Calu3 (cell line): ENCODE data around the gene CYP4F22. TPM values are rescaled to one million over a fixed set of nuclear protein-coding genes. Genes with fewer than 3 reads are reported as not detected.

ENCODE experiments used
- BruUV-seq: library from RNA; stranded (reverse); fragments of 400-500 nt; replicated peaks from 2 replicates; lab custom pipeline; 2021; lab: Mats Ljungman, UMichigan
- CTCF ChIA-PET: fragments of 300-600 bp; sonication (Branson Sonifier 250); formaldehyde crosslinking; loops from one replicate; lab custom pipeline; 2022; ENCODE audit warnings: antibody characterized with exemption; lab: Charles Lee
- DNase-seq: peaks from one replicate; pipeline ENCODE4 v3.0.0; 2022
- H3K27ac Mint-ChIP-seq: one replicate; pipeline ENCODE4 v1.8.0; 2022; ENCODE audit warnings: mixed read lengths; ENCODE audit not compliant: unreplicated experiment
- H3K27me3 Mint-ChIP-seq: one replicate; pipeline ENCODE4 v1.8.0; 2022; ENCODE audit warnings: mixed read lengths; ENCODE audit not compliant: unreplicated experiment
- H3K36me3 Mint-ChIP-seq: one replicate; pipeline ENCODE4 v1.8.0; 2022; ENCODE audit warnings: mild to moderate bottlenecking, moderate library complexity, mixed read lengths; ENCODE audit not compliant: insufficient read depth, unreplicated experiment
- H3K4me1 Mint-ChIP-seq: one replicate; pipeline ENCODE4 v1.8.0; 2022; ENCODE audit warnings: mild to moderate bottlenecking, low read depth, mixed read lengths; ENCODE audit not compliant: unreplicated experiment
- H3K4me3 Mint-ChIP-seq: one replicate; pipeline ENCODE4 v1.8.0; 2022; ENCODE audit warnings: mild to moderate bottlenecking, low read depth, moderate library complexity, mixed read lengths; ENCODE audit not compliant: unreplicated experiment
- H3K9me3 Mint-ChIP-seq: one replicate; pipeline ENCODE4 v1.8.0; 2022; ENCODE audit warnings: low read depth, mixed read lengths; ENCODE audit not compliant: unreplicated experiment
- intact Hi-C: fragments of 100-400 bp; cut with micrococcal nuclease; formaldehyde crosslinking; loops from one replicate; pipeline ENCODE4 v1.10.0; 2022; ENCODE audit not compliant: unreplicated experiment
- total RNA-seq: library from RNA; stranded (reverse); gene quantifications from 2 replicates; pipeline ENCODE4 v1.2.3, GENCODE V29; 2022
- TF ChIP-seq, protein P1 (sequence below): fragments of 200-600 bp; IDR thresholded peaks from one replicate; pipeline ENCODE4 v1.8.0; 2022; ENCODE audit warnings: antibody characterized with exemption; ENCODE audit not compliant: unreplicated experiment

CYP4F22 gene
- total RNA-seq, 1 experiment from 2014 or later, result not detected

DNA sequence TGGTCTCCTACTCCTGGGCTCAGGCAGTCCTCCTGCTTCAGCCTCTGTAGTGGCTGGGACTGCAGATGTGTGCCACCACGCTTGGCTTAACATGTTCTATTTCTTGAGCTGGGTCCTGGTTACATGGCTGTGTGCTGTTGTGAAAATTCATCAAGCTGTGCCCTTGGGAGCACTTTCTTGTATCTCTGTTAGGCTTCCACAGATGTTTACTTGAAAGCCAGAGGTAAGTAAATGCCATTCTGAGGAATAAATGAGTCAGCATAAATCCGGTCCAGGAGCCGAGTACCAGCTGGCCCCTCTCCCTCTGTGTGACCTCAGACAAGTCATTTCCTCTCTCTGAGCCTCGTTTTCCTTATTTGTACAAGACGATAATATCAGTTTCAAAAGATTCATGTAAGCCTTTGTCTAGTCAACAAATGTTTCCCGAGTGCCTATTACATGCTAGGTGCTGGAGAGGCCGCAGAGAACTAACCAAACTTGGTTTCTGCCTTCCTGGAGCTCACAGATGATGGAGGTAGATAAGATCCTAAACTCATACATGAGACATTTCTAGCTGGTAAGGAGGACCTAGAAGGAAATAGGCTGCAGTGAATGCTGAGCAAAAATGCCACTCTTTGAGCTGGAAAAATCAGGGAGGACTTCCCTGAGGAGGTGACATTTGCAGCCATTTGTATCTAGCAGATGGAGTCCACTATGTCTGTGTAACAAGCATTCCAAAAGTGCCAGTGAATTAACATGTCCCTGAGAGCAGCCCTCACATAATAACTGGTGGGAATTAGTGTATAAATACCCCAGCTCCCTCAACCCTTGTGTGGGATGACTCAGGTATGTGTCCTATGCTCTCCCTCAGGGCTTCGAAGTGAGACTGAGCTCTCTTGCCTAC lies 41.2 kb upstream of the CYP4F22 start:
- H3K9me3 Mint-ChIP-seq, result no peaks in the 10 kb centered on the region
- H3K36me3 Mint-ChIP-seq, result no peaks in the 10 kb centered on the region
- TF ChIP-seq, protein P1, sequence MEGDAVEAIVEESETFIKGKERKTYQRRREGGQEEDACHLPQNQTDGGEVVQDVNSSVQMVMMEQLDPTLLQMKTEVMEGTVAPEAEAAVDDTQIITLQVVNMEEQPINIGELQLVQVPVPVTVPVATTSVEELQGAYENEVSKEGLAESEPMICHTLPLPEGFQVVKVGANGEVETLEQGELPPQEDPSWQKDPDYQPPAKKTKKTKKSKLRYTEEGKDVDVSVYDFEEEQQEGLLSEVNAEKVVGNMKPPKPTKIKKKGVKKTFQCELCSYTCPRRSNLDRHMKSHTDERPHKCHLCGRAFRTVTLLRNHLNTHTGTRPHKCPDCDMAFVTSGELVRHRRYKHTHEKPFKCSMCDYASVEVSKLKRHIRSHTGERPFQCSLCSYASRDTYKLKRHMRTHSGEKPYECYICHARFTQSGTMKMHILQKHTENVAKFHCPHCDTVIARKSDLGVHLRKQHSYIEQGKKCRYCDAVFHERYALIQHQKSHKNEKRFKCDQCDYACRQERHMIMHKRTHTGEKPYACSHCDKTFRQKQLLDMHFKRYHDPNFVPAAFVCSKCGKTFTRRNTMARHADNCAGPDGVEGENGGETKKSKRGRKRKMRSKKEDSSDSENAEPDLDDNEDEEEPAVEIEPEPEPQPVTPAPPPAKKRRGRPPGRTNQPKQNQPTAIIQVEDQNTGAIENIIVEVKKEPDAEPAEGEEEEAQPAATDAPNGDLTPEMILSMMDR, result no peak
- H3K27ac Mint-ChIP-seq, result no peak overlapping the region
- DNase-seq, result no peak
- no TSS peak for BruUV-seq
- H3K27me3 Mint-ChIP-seq, result peaks cover 33% of the 10 kb centered on the region
- H3K4me1 Mint-ChIP-seq, result no peaks in the 10 kb centered on the region
- CTCF ChIA-PET, result interaction anchor here (0.7 kb wide), 1 partner anchor 14 kb away, joined by 4 read pairs; no protein-coding TSS in a partner anchor
- no peak overlapping the region for H3K4me3 Mint-ChIP-seq
- intact Hi-C loops, result no loop called here

DNA sequence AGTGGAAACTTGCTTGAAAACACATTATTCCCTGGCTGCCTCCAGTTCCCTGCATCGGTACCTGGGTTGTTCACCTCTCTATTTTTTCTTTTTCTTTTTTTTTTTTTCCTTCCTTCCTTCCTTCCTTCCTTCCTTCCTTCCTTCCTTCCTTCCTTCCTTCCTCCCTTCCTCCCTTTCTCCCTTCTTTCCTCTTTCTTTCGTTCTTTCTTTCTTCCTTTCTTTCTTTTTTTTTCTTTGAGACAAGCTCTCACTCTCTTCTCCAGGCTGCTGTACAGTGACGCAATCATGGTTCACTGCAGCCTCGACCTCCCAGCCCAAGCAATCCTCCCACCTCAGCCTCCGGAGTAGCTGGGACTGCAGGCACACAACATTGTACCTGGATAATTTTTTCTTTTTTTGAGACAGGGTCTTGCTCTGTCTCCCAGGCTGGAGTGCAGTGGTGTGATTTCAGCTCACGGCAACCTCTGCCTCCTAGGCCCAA lies 40.6 kb upstream of the CYP4F22 start:
- Mint-ChIP-seq H3K27ac (no peak overlapping the region), H3K4me1 (no peaks in the 10 kb centered on the region), H3K27me3 (peaks cover 31% of the 10 kb centered on the region), H3K9me3 (no peaks in the 10 kb centered on the region), H3K36me3 (no peaks in the 10 kb centered on the region), H3K4me3 (no peak overlapping the region)
- BruUV-seq, result no TSS peak
- intact Hi-C loops, result no loop called here
- DNase-seq, result no peak
- TF ChIP-seq, protein P1, result no peak
- CTCF ChIA-PET, result no interaction called here

DNA sequence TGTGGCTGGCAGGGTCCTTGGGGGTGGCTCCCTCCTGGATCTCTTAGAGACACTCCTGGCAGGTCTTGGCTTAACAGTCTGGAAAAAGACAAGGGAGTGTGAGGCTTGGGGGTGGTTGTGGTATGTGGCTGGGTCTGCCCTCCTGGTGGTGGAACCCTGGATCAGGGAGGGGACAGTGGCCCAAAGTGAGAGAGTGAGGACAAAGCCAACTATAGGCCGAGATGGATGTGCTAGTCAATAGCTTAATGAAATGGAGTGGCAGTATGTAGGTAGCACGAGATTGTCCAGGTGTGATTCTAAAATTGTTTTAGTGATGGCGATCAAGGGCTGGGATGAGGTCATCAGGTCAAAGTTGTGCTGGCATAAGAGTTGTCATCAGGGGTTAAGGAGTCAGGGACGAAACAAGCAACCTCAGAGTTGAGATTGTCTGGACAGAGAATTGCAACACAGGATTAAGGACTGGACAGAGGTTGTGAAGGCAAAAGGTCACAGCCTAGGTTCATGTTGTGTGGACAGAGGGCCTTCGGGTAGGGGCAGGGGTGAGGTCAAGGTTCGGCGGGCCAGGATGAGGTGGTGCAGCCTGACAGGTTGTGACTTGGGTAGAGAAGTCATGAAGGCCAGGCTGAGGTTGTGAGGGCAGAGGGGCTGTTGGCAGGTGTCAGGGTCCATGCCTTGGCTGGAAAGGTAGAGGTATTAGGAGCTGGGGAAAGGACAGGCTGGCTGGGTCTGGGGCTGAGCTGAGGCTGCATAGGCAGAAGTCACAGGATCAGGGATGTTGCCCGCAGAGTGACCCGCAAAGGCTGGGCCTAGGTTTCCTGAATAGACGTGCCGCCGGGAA lies 39.4 kb upstream of the CYP4F22 start:
- Mint-ChIP-seq H3K27me3 (peaks cover 31% of the 10 kb centered on the region), H3K4me3 (no peak overlapping the region), H3K36me3 (no peaks in the 10 kb centered on the region), H3K27ac (no peak overlapping the region), H3K4me1 (no peaks in the 10 kb centered on the region), H3K9me3 (no peaks in the 10 kb centered on the region)
- BruUV-seq, result no TSS peak
- CTCF ChIA-PET, result interaction anchor here (0.6 kb wide), 1 partner anchor 870 kb away, joined by 4 read pairs; no protein-coding TSS in a partner anchor
- intact Hi-C loops, result no loop called here
- no peak for DNase-seq
- TF ChIP-seq, protein P1, result no peak

DNA sequence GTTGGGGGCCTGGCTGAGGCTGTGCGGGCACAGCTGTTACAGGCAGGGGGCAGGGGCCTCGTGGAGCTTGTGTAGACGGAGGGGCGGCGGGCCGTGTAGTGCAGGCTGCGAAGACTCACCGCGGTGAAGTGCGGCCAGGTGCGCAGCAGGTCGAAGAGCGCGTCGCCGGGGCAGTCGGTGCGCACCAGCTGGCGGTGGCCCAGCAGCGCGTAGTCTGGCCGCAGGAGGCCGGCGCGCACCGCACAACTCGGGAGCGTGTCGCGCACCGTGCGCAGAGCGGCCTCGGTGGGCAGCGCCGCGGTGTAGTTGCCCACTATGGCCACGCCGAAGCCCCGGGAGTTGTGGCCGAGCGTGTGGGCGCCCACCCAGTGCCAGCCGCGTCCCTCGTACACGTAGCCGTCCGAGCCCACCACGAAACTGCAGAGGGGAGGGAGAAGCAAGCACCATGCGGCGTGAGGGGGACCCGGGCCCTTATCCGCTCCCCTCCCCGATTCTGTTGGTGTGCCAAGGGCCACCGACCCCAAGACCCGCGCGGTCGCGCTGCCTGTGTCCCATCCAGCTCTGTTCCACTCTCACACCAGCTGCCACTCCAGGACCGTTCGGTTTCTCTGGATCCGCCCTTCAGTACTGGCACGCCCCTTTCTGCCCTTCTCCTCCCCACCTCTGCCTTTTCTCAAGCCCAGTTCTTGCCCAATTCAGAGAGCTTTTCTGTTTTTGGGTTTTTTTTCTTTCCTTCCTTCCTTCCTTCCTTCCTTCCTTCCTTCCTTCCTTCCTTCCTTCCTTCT lies 38.6 kb upstream of the CYP4F22 start:
- Mint-ChIP-seq H3K27me3 (peaks cover 31% of the 10 kb centered on the region), H3K4me3 (no peak overlapping the region), H3K4me1 (no peaks in the 10 kb centered on the region), H3K9me3 (no peaks in the 10 kb centered on the region), H3K36me3 (no peaks in the 10 kb centered on the region), H3K27ac (no peak overlapping the region)
- CTCF ChIA-PET, result interaction anchor here (0.6 kb wide), 1 partner anchor 871 kb away, joined by 4 read pairs; no protein-coding TSS in a partner anchor
- DNase-seq, result no peak
- TF ChIP-seq, protein P1, result no peak
- intact Hi-C loops, result no loop called here
- BruUV-seq, result no TSS peak
